Activated CD4-positive, alpha-beta T cell treated with anti-CD3 and anti-CD28 coated beads, Interleukin-2, amount 50 U/mL, for 24 hours (primary cell): Measurements from ENCODE around the gene AHCY.
"Not testable (repeated sequence)": the region's sequence is repeated elsewhere in the genome, so short reads cannot be mapped to it uniquely, and the experiment has no call there.

Source experiments
- DNase-seq, 2 donors: peaks; one replicate each; pipeline ENCODE4 v3.0.0-alpha.2; 2020; ENCODE audit warnings: low read depth in 1 of 2, low spot score in 1 of 2

The AHCY gene

GRCh38 chr20:34299556-34300255 lies 3.4 kb downstream of the AHCY start:
- no peak for DNase-seq

- not testable (repeated sequence) for DNase-seq
These were observed 4.8 kb downstream of the AHCY start for GRCh38 chr20:34298294-34298784.

DNA sequence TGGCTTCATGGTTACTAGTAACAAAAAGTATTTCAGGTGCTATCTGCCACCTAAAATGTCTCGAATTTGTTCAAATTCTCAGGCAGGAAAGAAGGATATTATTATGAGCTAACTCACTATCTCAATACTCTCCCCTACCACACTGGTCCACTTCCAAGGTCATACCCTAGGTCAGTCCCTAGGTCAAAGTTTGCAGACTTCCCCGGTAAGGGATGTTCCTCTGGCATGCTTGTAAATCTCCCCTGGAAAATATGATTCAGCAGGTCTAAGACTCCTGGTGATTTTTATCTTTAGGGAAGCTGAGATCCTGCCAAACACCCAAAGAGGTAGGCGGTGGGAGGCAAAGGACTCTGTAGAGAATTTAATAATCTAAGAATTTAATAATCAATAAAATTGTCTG lies 6.7 kb downstream of the AHCY start:
- DNase-seq: no peak

GRCh38 chr20:34295284-34295683 lies 7.9 kb downstream of the AHCY start:
- DNase-seq: no peak

DNA sequence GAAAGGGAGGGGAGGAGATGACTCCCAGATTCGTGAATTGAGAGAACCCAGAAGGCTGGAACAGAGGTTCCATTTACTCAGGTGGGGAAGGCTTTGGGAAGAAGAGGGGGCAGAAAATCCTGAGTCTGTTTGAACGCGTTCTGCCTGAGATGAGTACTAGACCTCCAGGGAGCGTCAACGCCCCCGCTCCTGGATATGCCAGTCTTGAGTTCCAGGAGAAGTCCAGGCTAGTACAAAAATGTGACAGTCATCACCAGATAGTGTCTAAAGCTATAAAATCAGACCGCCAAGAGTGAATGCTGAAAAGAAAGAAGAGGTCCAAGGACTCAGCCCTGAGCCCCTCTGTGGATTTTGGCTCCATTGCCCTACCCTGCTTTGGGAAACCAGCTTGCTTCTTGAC lies 8.6 kb downstream of the AHCY start:
- no peak for DNase-seq

DNA sequence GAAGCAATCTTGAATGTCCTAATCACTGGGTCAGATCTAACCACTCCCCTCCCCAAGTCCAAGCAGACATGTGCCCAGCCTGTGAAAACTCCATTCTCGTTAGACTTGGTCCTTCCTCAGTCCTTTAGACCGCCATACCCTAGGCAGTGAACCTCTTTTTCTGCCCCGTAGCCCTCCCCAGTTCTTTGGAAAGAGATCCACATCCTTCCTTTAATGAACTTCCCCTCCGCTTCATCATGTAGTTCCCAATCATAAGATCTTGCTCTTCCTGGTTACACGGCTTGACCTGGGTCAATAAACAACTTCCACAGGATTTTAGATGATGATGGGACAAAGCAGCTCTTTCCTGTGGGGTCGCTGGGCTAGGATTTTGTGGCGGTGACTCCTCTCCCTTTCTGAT lies 9.6 kb downstream of the AHCY start:
- DNase-seq: no peak

DNA sequence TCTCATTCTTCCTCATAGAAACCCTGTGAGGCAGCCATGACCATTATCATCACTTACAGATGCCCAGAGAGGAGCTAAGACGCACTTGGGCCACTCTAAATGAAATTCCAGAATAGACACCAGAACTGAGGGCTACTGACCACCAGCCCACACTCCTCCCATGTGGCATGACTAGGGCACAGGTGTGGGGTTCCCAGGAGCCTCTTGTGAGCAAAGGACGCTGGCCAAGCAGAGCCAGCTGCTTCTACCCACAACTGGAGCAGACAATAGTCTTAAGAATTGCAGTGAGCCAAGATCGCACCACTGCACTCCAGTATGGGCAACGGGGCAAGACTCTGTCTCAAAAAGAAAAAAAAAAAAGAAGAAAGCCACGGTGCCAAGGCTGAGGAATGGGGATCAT lies 10.0 kb downstream of the AHCY start:
- DNase-seq: no peak

GRCh38 chr20:34292496-34292895 lies 10.7 kb downstream of the AHCY start:
- DNase-seq: no peak

GRCh38 chr20:34290471-34290870 lies 12.7 kb downstream of the AHCY start:
- no peak for DNase-seq

GRCh38 chr20:34287500-34287899 lies 15.7 kb downstream of the AHCY start:
- DNase-seq: not testable (repeated sequence)

- no peak for DNase-seq
These were observed 17.7 kb downstream of the AHCY start for GRCh38 chr20:34285450-34285849.

GRCh38 chr20:34283844-34284243 lies 19.3 kb downstream of the AHCY start:
- DNase-seq: no peak

- DNase-seq: no peak
These were observed 21.1 kb downstream of the AHCY start for GRCh38 chr20:34282041-34282440.

DNA sequence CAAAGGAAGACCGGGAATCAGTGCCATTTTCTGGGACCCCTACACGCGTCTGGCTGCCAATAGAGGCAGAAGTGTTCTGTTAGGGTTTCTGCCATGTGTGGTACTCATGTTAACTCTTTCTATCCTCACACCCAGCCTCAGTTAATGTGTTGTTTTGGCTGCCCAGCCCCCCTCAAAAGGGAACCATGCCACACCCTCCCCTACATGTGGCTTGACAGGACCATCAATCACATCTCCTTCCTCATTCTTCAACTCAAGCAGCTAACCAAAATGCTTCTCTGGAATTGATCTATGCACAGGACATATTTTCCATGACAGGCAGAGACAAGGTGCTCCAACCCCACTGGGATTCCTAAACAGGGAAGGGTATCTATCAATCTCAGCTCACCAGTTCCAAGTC lies 22.0 kb downstream of the AHCY start:
- no peak for DNase-seq

DNA sequence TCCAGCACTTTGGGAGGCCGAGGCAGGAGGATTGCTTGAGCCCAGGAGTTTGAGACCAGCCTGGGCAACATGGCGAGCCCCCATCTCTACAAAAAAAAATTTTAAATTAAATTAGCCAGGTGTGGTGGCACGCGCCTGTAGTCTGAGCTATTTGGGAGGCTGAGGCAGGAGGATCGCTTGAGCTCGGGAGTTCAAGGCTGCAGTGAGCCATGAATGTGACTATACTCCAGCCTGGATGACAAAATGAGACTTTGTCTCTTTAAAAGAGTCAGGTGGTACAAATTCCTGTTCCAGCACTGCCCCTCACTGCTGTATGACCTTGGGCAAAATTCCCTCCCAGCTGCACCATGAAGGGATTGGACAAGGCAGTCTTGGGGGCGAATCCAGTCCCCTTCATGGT lies 28.5 kb downstream of the AHCY start:
- DNase-seq: no peak

DNA sequence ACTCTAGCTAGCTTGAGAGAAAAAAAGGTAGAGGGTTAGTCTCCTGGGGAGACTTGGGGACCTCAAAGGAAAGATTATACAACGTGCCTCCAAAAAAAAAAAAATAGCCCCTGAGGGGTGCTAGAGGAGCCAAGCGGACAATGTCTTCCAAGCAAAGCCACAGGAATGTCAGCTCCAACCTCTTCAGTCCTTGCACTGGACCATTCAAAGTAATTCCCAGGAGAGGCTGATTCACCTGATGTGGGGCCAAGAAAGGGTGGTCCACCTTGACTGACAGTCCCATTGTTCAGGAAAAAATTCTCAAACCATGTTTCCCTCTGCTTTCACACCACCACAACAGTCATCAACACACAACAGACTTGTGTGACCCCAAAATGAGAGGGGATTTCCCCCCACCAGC lies 31.2 kb downstream of the AHCY start:
- no peak for DNase-seq

DNA sequence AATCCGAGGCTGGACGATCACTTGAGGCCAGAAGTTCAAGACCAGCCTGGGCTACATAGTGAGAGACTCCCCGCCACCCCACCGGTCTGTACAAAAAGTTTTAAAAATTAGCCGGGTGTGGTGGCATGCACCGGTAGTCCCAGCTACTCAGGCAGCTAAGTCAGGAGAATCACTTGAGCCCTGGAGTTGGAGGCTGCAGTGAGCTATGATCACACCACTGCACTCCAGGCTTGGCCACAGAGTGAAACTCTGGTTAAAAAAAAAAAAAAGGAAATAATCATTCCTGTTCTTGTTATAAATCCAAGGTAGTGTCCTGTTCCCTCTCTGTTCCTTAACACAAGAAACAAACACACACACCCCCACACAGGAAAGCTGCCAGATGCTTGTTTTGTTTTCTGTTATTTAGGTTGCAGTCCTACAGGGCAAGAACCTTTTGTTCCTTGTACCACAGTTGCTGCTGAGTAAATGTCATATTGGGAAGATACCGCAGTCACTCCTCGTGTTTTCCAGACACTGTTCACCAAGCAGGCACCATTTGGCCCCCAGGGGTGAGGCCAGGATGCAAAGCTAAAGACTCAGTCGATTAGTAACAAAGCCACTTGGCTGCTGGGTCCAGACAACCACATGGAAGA lies 33.0 kb downstream of the AHCY start:
- DNase-seq: no peak

DNA sequence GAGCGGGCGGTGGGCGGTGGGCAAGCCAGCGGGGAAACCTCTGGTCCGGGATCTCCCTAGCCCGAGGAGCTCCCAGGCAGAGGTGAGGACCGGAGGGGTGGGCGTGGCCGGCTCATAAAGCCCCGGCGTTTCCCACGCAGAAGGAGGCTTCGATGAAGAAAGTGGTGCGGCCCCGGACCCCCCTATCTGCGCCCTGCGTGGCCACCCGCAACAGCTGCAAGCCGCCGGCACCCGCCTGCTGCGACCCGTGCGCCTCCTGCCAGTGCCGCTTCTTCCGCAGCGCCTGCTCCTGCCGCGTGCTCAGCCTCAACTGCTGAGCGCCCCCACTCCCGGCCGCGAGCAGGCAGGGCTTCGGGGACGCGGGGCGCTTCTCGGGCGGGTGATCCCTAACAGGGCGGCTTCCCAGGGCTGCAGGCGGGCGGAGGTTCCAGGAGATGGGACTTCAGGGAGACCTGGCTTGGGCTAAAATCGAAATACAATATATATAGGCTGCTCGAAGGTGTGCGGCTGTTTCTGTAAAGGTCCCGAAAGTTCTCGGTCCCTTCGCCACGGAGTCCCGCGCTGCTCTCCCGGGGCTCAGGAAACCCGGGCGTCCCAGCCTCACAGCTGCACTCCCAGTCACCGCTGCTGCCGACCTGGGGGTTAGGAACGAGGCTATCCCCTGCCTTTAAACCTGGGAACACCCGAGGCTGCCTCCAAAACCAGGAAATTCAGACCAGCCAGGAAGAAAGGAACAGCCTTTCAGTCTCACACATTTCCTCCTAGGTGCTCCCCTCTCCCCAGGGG lies 34.1 kb downstream of the AHCY start:
- DNase-seq: no peak

- no peak for DNase-seq
These were observed 35.0 kb downstream of the AHCY start for GRCh38 chr20:34268145-34268544.

GRCh38 chr20:34264141-34264540 lies 39.0 kb downstream of the AHCY start:
- DNase-seq: no peak

- DNase-seq: not testable (repeated sequence)
These were observed 39.7 kb downstream of the AHCY start for GRCh38 chr20:34263468-34263867.
